ENCODE measurements around the gene PKP4.

GRCh38 chr2:158724803-158725381 lies 268.1 kb downstream of the PKP4 start:
- TF ChIP-seq, protein P1, sequence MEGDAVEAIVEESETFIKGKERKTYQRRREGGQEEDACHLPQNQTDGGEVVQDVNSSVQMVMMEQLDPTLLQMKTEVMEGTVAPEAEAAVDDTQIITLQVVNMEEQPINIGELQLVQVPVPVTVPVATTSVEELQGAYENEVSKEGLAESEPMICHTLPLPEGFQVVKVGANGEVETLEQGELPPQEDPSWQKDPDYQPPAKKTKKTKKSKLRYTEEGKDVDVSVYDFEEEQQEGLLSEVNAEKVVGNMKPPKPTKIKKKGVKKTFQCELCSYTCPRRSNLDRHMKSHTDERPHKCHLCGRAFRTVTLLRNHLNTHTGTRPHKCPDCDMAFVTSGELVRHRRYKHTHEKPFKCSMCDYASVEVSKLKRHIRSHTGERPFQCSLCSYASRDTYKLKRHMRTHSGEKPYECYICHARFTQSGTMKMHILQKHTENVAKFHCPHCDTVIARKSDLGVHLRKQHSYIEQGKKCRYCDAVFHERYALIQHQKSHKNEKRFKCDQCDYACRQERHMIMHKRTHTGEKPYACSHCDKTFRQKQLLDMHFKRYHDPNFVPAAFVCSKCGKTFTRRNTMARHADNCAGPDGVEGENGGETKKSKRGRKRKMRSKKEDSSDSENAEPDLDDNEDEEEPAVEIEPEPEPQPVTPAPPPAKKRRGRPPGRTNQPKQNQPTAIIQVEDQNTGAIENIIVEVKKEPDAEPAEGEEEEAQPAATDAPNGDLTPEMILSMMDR (conservative IDR thresholded peaks at IDR 0.05 in 1 of 2, IDR thresholded peaks at IDR 0.05 in 1 of 2; ENCODE audit: low read depth in 1 of 2, low read length in 2 of 2): no peak
- no peak for TF ChIP-seq EZH2 (IDR thresholded peaks at IDR 0.05; ENCODE audit: low read length, missing control alignments)
